NCI-H187 (cell line): ENCODE measurements around the gene GATC.
"Not testable (repeated sequence)": the region's sequence is repeated elsewhere in the genome, so short reads cannot be mapped to it uniquely, and the experiment has no call there.

Experiments
- DNase-seq, 2 experiments: peaks; one replicate each; lab custom pipeline; 2025; lab: John Stamatoyannopoulos, UW

The GATC gene

GRCh38 chr12:120437735-120438494 is 8.3 kb upstream of the GATC start, which contains the start of gene COX6A1:
COX6A1 (plus strand) TSS chr12:120438113; CDS start chr12:120438127, 14 bp downstream.
- peak; percentile 97 to 98 for DNase-seq

- DNase-seq = no peak
Measured at GRCh38 chr12:120438495-120439198, 7.6 kb upstream of the GATC start.

- DNase-seq = peak in 1 of 2 experiments; percentile 58
Measured at GRCh38 chr12:120439646-120440247, 6.5 kb upstream of the GATC start.

GRCh38 chr12:120444676-120445075 is 1.6 kb upstream of the GATC start:
- no peak for DNase-seq

GRCh38 chr12:120446844-120447178 is 567 bp downstream of the GATC start:
- DNase-seq = not testable (repeated sequence)

- DNase-seq = no peak
Measured at GRCh38 chr12:120447992-120448391, 1.7 kb downstream of the GATC start.

GRCh38 chr12:120452524-120452923 is 6.3 kb downstream of the GATC start:
- not testable (repeated sequence) for DNase-seq

- DNase-seq = no peak
Measured at GRCh38 chr12:120453060-120453750, 7.0 kb downstream of the GATC start.

- no peak for DNase-seq
Measured at GRCh38 chr12:120453977-120454376, 7.7 kb downstream of the GATC start.

GRCh38 chr12:120455302-120455701 is 9.1 kb downstream of the GATC start:
- DNase-seq = no peak

GRCh38 chr12:120457133-120457532 is 10.9 kb downstream of the GATC start:
- no peak for DNase-seq

- DNase-seq = no peak
Measured at GRCh38 chr12:120460157-120460556, 13.9 kb downstream of the GATC start.

GRCh38 chr12:120462099-120462640 is 15.9 kb downstream of the GATC start:
- DNase-seq = no peak

- DNase-seq = no peak
Measured at GRCh38 chr12:120463712-120464111, 17.5 kb downstream of the GATC start.

GRCh38 chr12:120465756-120466155 is 19.5 kb downstream of the GATC start:
- no peak for DNase-seq

GRCh38 chr12:120466560-120467315 is 20.5 kb downstream of the GATC start:
- DNase-seq = no peak

GRCh38 chr12:120467439-120467838 is 21.2 kb downstream of the GATC start:
- DNase-seq = no peak

- no peak for DNase-seq
Measured at GRCh38 chr12:120468325-120468820, 22.1 kb downstream of the GATC start.

- DNase-seq = no peak
Measured at GRCh38 chr12:120468821-120469449, 22.7 kb downstream of the GATC start.

GRCh38 chr12:120469450-120470149 is 23.4 kb downstream of the GATC start, which contains the start of gene SRSF9:
SRSF9 (minus strand) TSS chr12:120469748; CDS start chr12:120469609, 139 bp downstream.
- peak; percentile 88 to 94 for DNase-seq
